T-helper 1 cell treated with Interleukin-12 subunit alpha and Interleukin-12 subunit beta and Interleukin-4 antibody, amounts not matched to agents 30 μg/mL and 1 μg/mL, for 36 hours (primary cell): ENCODE data around the gene SOX9.
A peak's percentile ranks its signal among the peaks of the same experiment; 100 is the strongest.
"Not testable (repeated sequence)": the region's sequence is repeated elsewhere in the genome, so short reads cannot be mapped to it uniquely, and the experiment has no call there.

Experiments used
- H3K27ac Mint-ChIP-seq: one replicate; pipeline ENCODE4 v1.8.0; 2021; ENCODE audit warnings: mild to moderate bottlenecking, mixed read lengths
- H3K27me3 Mint-ChIP-seq: one replicate; pipeline ENCODE4 v1.8.0; 2021; ENCODE audit warnings: low read depth, mixed read lengths
- H3K36me3 Mint-ChIP-seq: one replicate; pipeline ENCODE4 v1.8.0; 2021; ENCODE audit warnings: low read depth, mixed read lengths
- H3K4me1 Mint-ChIP-seq: one replicate; pipeline ENCODE4 v1.8.0; 2021; ENCODE audit warnings: low read depth, mixed read lengths
- H3K4me3 Mint-ChIP-seq: one replicate; pipeline ENCODE4 v1.8.0; 2021; ENCODE audit warnings: mild to moderate bottlenecking, moderate library complexity, mixed read lengths
- H3K9me3 Mint-ChIP-seq: one replicate; pipeline ENCODE4 v1.8.0; 2021; ENCODE audit warnings: mixed read lengths

Gene SOX9

DNA sequence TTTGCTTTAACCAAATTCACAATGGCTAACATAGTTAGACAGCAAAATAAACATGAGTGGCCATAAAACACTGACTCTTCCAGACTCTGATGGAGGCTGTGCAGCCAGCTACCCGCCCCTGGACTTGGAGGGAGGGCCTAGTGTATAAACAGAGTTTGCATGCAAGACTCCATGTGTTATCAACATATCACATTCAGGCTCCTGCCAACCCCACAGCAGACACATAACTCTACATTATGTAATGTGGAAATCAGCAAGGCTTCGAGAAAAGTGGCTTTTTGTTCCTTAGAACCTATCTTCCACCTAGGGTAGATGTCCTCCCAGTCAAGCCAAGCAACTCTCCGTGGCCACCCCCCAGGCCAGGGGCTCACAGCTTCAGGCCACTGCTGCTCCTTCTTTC, 19.3 kb upstream of the SOX9 start:
- Mint-ChIP-seq H3K4me3 (no peak overlapping the region), H3K27me3 (no peaks in the 10 kb centered on the region), H3K9me3 (peaks cover 16% of the 10 kb centered on the region)

GRCh38 chr17:72102366-72102765, 18.5 kb upstream of the SOX9 start:
- no peak overlapping the region for H3K4me3 Mint-ChIP-seq
- no peaks in the 10 kb centered on the region for H3K27me3 Mint-ChIP-seq
- H3K27ac Mint-ChIP-seq, result no peak overlapping the region
- no peaks in the 10 kb centered on the region for H3K4me1 Mint-ChIP-seq
- no peaks in the 10 kb centered on the region for H3K36me3 Mint-ChIP-seq
- peaks cover 12% of the 10 kb centered on the region for H3K9me3 Mint-ChIP-seq

More for the DNA sequence above, 19.3 kb upstream of the SOX9 start:
- Mint-ChIP-seq H3K27ac (no peak overlapping the region), H3K36me3 (no peaks in the 10 kb centered on the region), H3K4me1 (no peaks in the 10 kb centered on the region)

- H3K9me3 Mint-ChIP-seq, result peaks cover 12% of the 10 kb centered on the region
- H3K4me1 Mint-ChIP-seq, result no peaks in the 10 kb centered on the region
- no peaks in the 10 kb centered on the region for H3K36me3 Mint-ChIP-seq
- H3K4me3 Mint-ChIP-seq, result no peak overlapping the region
- H3K27ac Mint-ChIP-seq, result no peak overlapping the region
- H3K27me3 Mint-ChIP-seq, result no peaks in the 10 kb centered on the region
Measured at GRCh38 chr17:72104164-72104862, 16.5 kb upstream of the SOX9 start.

DNA sequence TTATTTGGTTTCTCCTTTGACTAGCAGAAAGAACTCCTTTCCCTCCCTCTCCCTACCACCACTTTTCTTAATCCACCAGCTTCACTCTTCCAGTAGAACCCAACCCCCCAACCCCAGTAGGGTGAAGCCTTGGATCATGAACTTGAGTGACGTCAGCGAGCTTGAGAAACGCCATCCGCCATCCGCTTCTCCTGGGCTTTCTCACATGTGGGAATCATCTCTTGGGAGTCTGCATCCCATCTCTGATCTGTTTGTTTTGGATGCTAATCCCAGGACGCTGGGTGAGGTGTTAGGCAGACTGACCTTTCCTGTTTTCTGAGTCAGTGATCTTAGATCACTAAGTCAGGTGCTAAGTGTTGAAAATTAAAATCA, 16.0 kb upstream of the SOX9 start:
- Mint-ChIP-seq H3K9me3 (peaks cover 12% of the 10 kb centered on the region), H3K4me3 (no peak overlapping the region), H3K36me3 (no peaks in the 10 kb centered on the region), H3K4me1 (no peaks in the 10 kb centered on the region), H3K27ac (no peak overlapping the region), H3K27me3 (peaks cover 1% of the 10 kb centered on the region)

- peaks cover 3% of the 10 kb centered on the region for H3K27me3 Mint-ChIP-seq
- no peaks in the 10 kb centered on the region for H3K36me3 Mint-ChIP-seq
- no peak overlapping the region for H3K27ac Mint-ChIP-seq
- no peaks in the 10 kb centered on the region for H3K4me1 Mint-ChIP-seq
- H3K9me3 Mint-ChIP-seq, result peaks cover 4% of the 10 kb centered on the region
- no peak overlapping the region for H3K4me3 Mint-ChIP-seq
Measured at GRCh38 chr17:72107100-72107499, 13.7 kb upstream of the SOX9 start.

- Mint-ChIP-seq H3K4me3 (no peak overlapping the region), H3K9me3 (peaks cover 3% of the 10 kb centered on the region), H3K36me3 (no peaks in the 10 kb centered on the region), H3K27ac (no peak overlapping the region), H3K4me1 (no peaks in the 10 kb centered on the region), H3K27me3 (peaks cover 13% of the 10 kb centered on the region)
Measured at GRCh38 chr17:72110231-72110941, 10.4 kb upstream of the SOX9 start.

DNA sequence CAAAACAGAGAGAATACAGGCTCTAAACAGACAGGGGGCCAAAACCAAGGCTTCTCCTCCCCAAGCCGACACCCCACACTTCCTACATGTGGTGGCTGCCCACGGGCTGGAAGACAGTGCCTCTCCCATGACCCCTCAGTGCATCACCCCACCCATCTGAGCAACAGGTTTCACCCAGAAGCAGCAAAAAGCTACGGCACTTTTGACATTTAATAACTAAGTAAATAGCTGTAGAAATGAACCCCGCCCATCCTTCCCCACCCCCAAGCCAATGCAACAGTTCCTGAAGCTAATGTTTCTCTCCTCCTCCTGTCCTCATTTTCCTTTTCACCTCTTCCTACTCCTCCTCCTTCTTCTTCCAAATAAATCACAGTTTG, 9.9 kb upstream of the SOX9 start:
- Mint-ChIP-seq H3K4me1 (no peaks in the 10 kb centered on the region), H3K4me3 (no peak overlapping the region), H3K27ac (no peak overlapping the region), H3K36me3 (no peaks in the 10 kb centered on the region), H3K9me3 (peaks cover 3% of the 10 kb centered on the region), H3K27me3 (peaks cover 16% of the 10 kb centered on the region)

DNA sequence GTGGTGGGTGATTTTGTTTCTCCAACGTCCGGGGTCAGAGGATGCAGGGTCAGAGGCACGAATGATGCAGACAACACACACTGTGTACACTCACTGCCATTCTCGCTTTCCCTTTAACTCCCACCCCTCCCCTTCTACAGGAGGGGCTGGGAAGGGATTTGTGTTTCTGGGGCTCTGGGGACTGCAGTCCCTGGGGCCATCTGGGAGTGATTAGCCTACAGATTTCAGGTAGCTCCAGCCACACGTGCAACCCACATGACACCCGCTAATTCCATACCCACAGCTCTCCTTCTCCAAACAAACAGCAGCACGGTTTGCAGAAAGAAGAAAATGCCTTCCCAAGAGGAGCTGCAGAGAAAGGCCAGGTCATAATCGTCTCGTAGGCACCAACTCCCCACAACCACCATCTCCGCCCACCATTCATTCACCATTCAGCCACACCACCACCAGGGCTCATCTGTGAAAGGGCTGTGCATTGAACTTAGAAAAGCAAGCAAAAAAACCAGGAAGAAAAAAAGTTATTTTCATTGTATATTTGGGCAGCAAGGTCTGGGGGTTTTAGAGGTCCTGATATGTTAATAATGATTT, 9.4 kb upstream of the SOX9 start:
- no peak overlapping the region for H3K27ac Mint-ChIP-seq
- H3K9me3 Mint-ChIP-seq, result peaks cover 1% of the 10 kb centered on the region
- H3K4me1 Mint-ChIP-seq, result no peaks in the 10 kb centered on the region
- no peak overlapping the region for H3K4me3 Mint-ChIP-seq
- H3K27me3 Mint-ChIP-seq, result peaks cover 21% of the 10 kb centered on the region
- H3K36me3 Mint-ChIP-seq, result no peaks in the 10 kb centered on the region

- not testable (repeated sequence) for H3K4me3 Mint-ChIP-seq, H3K36me3 Mint-ChIP-seq, H3K9me3 Mint-ChIP-seq, H3K27ac Mint-ChIP-seq, H3K4me1 Mint-ChIP-seq
- H3K27me3 Mint-ChIP-seq, result peaks cover 26% of the 10 kb centered on the region
Measured at GRCh38 chr17:72111926-72112325, 8.9 kb upstream of the SOX9 start.

- H3K27ac Mint-ChIP-seq, result no peak overlapping the region
- H3K4me1 Mint-ChIP-seq, result peaks cover 1% of the 10 kb centered on the region
- no peak overlapping the region for H3K4me3 Mint-ChIP-seq
- peaks cover 2% of the 10 kb centered on the region for H3K36me3 Mint-ChIP-seq
- peaks cover 44% of the 10 kb centered on the region for H3K27me3 Mint-ChIP-seq
- no peaks in the 10 kb centered on the region for H3K9me3 Mint-ChIP-seq
Measured at GRCh38 chr17:72113751-72114150, 7.1 kb upstream of the SOX9 start.

GRCh38 chr17:72115781-72116525, 4.9 kb upstream of the SOX9 start:
- Mint-ChIP-seq H3K4me1 (peaks cover 3% of the 10 kb centered on the region), H3K36me3 (peaks cover 2% of the 10 kb centered on the region), H3K9me3 (no peaks in the 10 kb centered on the region), H3K27ac (no peak overlapping the region), H3K27me3 (peaks cover 63% of the 10 kb centered on the region), H3K4me3 (no peak overlapping the region)

DNA sequence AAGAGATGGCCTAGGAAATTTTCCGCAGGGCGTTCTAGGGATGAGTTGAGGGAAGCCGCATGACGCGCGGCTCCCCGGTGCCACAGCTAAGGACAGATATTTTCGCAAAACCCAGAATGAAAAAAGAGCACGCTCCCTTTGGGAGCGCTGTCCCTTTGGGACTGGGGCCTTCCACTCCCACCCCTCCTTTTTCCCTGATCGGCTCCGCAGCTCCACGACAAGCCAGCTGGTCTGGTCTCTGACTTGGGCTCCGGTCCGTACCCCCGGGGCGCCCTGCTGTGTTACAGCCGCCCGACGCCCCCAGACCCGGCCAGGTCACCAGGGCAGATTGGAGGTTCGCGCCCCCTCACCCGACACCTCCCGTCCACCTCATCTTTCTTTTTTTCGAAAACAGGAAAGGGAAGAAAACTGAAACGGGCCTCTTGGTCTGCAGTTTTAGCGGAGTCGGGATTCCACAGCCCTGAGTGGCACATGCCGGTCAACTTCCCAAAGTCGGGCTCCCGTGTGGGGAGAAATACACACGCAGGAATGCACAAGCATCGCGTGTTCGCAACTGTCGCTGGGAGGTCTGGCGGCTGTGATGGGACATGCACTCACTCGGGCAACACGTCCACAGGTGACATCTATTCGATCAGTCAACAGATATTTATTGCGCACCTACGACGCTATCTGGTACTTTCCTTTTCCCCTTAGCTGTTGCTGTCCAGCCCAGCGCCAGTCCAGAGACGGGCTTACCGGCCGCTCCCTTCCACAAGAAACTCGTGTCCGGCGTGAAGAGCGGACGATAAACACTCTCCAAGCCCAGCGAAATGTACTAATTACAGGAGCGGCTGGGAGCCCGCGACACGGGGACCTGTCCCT, 3.9 kb upstream of the SOX9 start:
- Mint-ChIP-seq H3K36me3 (peaks cover 2% of the 10 kb centered on the region), H3K4me3 (no peak overlapping the region), H3K4me1 (peaks cover 3% of the 10 kb centered on the region), H3K9me3 (no peaks in the 10 kb centered on the region), H3K27me3 (peaks cover 69% of the 10 kb centered on the region), H3K27ac (no peak overlapping the region)

DNA sequence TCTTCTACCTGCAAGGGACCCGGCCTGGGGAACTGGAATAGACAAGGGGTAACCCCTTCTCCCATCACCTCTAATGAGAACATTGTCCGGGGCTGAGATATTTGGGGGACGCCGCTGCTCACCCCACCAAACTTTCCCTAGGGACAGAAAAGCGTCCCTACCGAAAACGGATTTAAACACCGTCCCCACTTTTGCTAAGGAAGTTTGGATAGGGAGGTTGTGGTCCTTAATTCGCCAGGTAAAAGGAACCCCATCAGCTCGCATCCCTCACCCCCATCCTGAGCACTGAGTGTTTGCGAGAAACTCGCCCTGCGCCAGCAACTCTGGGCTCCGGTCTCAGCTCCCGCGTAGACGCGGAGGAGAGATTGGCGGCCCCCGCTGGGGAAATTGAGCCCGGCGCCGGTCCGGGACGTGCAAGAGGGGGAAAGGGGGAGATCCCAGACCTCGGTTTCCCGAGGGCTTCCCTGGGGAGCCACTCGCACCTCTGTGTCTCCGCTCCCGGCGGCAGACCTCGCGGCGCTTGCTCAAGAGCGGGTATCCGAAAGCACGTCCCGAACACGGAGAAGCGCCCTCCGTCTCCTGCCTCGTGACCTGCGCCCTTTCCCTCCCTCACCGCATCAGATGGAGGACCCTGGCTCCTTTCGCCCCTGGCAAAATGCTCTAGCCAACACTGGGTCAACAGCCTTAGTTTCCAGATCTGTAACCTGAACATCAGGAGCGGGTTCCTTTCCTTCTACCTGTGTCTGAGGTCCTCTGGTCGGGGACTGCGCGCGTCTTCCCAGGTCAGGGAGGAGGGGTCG, 3.1 kb upstream of the SOX9 start:
- Mint-ChIP-seq H3K36me3 (peaks cover 2% of the 10 kb centered on the region), H3K4me1 (peaks cover 3% of the 10 kb centered on the region), H3K27me3 (peaks cover 73% of the 10 kb centered on the region), H3K9me3 (no peaks in the 10 kb centered on the region), H3K27ac (peak overlapping the region; percentile 49), H3K4me3 (no peak overlapping the region)
